ENCODE data around the gene CRELD2. TPM values are rescaled to one million over a fixed set of nuclear protein-coding genes. Genes with fewer than 3 reads are reported as not detected.

CRELD2 gene
- total RNA-seq, 4 donors from 2014 or later = 50.3 to 244 (median 154) TPM

- intact Hi-C loops (cut with DNase I) = loop anchor here (2.0 kb wide), 1 partner anchor 36 kb away; no protein-coding TSS in a partner anchor
- H3K4me1 ChIP-seq = peaks cover 51 to 79% of the 10 kb centered on the region in 2 donors
- peak overlapping the region in 2 of 3 donors; percentile 24 to 44 for H3K4me3 ChIP-seq (replicated peaks in 1 of 3)
- H3K27ac ChIP-seq = peak overlapping the region; percentile 96 to 99 (median 96)
- DNase-seq = peak; percentile 85 to 88
- H3K27me3 ChIP-seq = no peaks in the 10 kb centered on the region
- 23% methylated on average over 12 of the region's 56 CpGs; no CpG with 5 or more reads in 1 of the 2 donors for WGBS, 2 donors
- no peak for TF ChIP-seq CTCF (IDR thresholded peaks at IDR 0.05)
- no peak for TF ChIP-seq POLR2A (IDR thresholded peaks at IDR 0.05)
- no peaks in the 10 kb centered on the region for H3K9me3 ChIP-seq
- no peaks in the 10 kb centered on the region for H3K36me3 ChIP-seq
Observed at GRCh38 chr22:49934891-49935557, 16.6 kb downstream of the CRELD2 start.

GRCh38 chr22:49935561-49935960 is 17.1 kb downstream of the CRELD2 start:
- H3K4me1 ChIP-seq = peaks cover 50 to 77% of the 10 kb centered on the region in 2 donors
- H3K9me3 ChIP-seq = no peaks in the 10 kb centered on the region
- peak overlapping the region; percentile 96 to 99 (median 96) for H3K27ac ChIP-seq
- TF ChIP-seq POLR2A (IDR thresholded peaks at IDR 0.05) = no peak
- TF ChIP-seq CTCF (IDR thresholded peaks at IDR 0.05) = no peak
- WGBS, 2 donors = 0% methylated on average over 1 of the region's 16 CpGs; no CpG with 5 or more reads in 1 of the 2 donors
- H3K4me3 ChIP-seq (replicated peaks in 1 of 3) = peak overlapping the region in 1 of 3 donors; percentile 44
- H3K36me3 ChIP-seq = no peaks in the 10 kb centered on the region
- no peak for DNase-seq
- H3K27me3 ChIP-seq = no peaks in the 10 kb centered on the region
- intact Hi-C loops (cut with DNase I) = loop anchor here (2.0 kb wide), 1 partner anchor 35 kb away; no protein-coding TSS in a partner anchor

- Histone ChIP-seq H3K9me3 (no peaks in the 10 kb centered on the region), H3K27ac (peak overlapping the region; percentile 96 to 99 (median 96)), H3K36me3 (no peaks in the 10 kb centered on the region), H3K27me3 (no peaks in the 10 kb centered on the region), H3K4me3 (replicated peaks in 1 of 3) (peak overlapping the region in 1 of 3 donors; percentile 44), H3K4me1 (peaks cover 47 to 69% of the 10 kb centered on the region in 2 donors)
- peak; percentile 97 to 99 for DNase-seq
- intact Hi-C loops (cut with DNase I) = no loop called here
- TF ChIP-seq CTCF (IDR thresholded peaks at IDR 0.05) (no peak), POLR2A (IDR thresholded peaks at IDR 0.05) (peak in 1 of 2 donors; percentile 81)
- 7 to 16% methylated on average over 10 to 22 of the region's 52 CpGs for WGBS, 2 donors
Observed at GRCh38 chr22:49936018-49936972, 17.9 kb downstream of the CRELD2 start.

GRCh38 chr22:49936973-49937757 is 18.7 kb downstream of the CRELD2 start:
- no peak overlapping the region for H3K4me3 ChIP-seq (replicated peaks in 1 of 3)
- no peaks in the 10 kb centered on the region for H3K27me3 ChIP-seq
- DNase-seq = peak; percentile 38 to 47
- H3K4me1 ChIP-seq = peaks cover 40 to 61% of the 10 kb centered on the region in 2 donors
- TF ChIP-seq POLR2A (IDR thresholded peaks at IDR 0.05) (no peak), CTCF (IDR thresholded peaks at IDR 0.05) (no peak)
- no peaks in the 10 kb centered on the region for H3K36me3 ChIP-seq
- WGBS, 2 donors = 58 to 75% methylated on average over 12 to 16 of the region's 21 CpGs
- no peaks in the 10 kb centered on the region for H3K9me3 ChIP-seq
- H3K27ac ChIP-seq = peak overlapping the region; percentile 96 to 99 (median 96)
- intact Hi-C loops (cut with DNase I) = no loop called here

Measured in thyroid gland (tissue), 4 donors.